ENCODE measurements around the gene TAF11L5.
"Not testable (repeated sequence)": the region's sequence is repeated elsewhere in the genome, so short reads cannot be mapped to it uniquely, and the experiment has no call there.

The TAF11L5 gene

GRCh38 chr5:17524935-17525334 is at the start of gene TAF11L5:
Gene TAF11L5, plus strand, starts transcription at chr5:17525235.
- not testable (repeated sequence) for DNase-seq

- no peak for DNase-seq
These were observed 48.0 kb upstream of the TAF11L5 start for GRCh38 chr5:17477043-17477442.

DNA sequence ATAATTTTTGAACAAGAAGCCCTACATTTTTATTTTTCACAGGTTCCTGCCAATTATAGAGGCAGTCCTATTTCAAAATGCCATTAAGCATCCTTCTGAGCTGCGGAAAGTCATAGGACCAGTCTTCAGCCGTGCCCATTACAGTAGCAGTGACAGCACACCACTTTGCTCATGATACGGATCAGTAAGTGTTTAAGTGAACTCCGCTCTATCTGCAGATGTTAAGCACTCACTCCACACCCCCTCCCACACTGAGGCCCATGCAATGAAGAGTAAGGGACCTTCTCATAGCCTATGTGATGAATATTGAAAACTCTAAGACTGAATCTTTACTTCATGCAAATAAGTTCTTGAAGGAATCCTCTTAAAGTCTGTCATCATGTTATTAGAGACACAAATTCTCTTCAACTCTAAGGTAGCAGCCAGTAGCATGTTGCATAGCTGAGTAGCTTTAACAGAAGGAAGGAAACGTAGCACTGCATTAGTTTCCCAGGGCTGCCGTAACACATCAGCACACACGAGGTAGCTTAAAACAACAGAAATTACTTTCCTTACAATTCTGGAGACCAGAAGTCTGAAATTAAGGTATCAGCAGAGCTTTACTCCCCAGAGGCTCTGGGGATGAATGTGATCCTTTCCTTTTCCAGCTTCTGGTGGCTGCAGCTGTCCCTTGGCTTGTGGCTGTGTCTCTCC is 47.3 kb upstream of the TAF11L5 start:
- DNase-seq = no peak

- no peak for DNase-seq
These were observed 43.7 kb upstream of the TAF11L5 start for GRCh38 chr5:17481378-17481777.

- DNase-seq = no peak
These were observed 42.2 kb upstream of the TAF11L5 start for GRCh38 chr5:17482790-17483189.

GRCh38 chr5:17486464-17487173 is 38.4 kb upstream of the TAF11L5 start:
- DNase-seq = not testable (repeated sequence)

GRCh38 chr5:17487174-17487512 is 37.9 kb upstream of the TAF11L5 start:
- no peak for DNase-seq

- DNase-seq = not testable (repeated sequence)
These were observed 33.8 kb upstream of the TAF11L5 start for GRCh38 chr5:17491257-17491656.

- no peak for DNase-seq
These were observed 32.3 kb upstream of the TAF11L5 start for GRCh38 chr5:17492770-17493169.

GRCh38 chr5:17497446-17497845 is 27.6 kb upstream of the TAF11L5 start:
- DNase-seq = no peak

DNA sequence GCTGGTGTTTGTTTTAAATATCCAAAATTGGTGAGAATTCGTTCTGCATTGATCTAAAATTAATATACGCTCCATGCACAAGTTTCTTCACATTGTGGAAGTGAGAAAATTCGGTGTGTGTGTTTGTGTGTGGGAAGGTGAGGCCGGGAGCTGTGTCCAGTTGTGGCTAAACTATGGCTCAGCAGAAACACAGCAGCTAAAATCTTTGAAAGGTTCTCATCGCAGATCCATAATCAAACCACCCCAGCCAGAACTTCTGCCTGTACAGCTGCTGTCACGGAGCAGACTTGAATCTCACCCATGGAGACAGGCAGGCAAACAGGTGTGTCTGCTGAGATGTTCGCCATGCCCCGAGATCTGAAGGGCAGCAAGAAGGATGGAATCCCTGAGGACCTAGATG is 27.1 kb upstream of the TAF11L5 start, which contains the start of gene TAF11L2:
TAF11L2 (plus strand) TSS at position 301 of the 400 bp plus-strand sequence.
- DNase-seq = not testable (repeated sequence)

DNA sequence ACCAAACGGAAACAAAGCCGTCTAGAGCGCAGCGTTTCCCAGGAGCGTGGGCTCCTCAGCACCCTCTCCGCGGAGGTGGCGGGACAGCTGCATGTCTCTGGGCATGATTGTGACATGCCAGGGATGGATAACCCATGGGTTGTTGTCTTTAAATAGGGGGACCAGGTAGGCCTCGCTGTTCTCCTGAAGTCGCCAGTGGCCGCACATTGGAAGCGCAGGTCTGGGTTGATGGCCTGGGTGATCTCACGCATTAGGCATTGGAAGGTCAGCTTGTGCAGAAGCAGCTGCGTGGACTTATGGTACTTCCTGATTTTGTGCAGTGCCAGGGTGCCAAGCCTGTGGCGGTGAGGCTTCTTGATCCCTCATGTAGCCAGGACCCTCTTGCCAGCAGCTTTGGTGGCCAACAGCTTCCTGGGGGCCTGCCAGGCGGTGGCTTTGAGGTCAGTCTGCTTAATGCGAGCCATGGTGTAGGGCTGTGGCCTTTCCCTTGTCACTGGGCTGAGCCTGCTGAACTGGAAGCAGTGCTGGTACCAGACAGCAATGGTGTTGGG is 13.2 kb upstream of the TAF11L5 start:
- no peak for DNase-seq

GRCh38 chr5:17517526-17517925 is 7.5 kb upstream of the TAF11L5 start:
- DNase-seq = not testable (repeated sequence)

DNA sequence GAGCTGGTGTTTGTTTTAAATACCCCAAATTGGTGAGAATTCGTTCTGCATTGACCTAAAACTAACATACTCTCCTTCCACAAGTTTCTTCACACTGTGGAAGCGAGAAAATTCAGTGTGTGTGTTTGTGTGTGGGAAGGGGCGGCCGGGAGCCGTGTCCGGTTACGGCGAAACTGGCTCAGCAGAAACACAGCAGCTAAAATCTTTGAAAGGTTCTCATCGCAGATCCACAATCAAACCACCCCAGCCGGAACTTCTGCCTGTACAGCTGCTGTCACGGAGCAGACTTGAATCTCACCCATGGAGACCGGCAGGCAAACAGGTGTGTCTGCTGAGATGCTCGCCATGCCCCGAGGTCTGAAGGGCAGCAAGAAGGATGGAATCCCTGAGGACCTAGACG is 7.0 kb upstream of the TAF11L5 start, which contains the start of gene TAF11L3:
TAF11L3 (plus strand) TSS at position 301 of the 400 bp plus-strand sequence.
- DNase-seq = not testable (repeated sequence)

DNA sequence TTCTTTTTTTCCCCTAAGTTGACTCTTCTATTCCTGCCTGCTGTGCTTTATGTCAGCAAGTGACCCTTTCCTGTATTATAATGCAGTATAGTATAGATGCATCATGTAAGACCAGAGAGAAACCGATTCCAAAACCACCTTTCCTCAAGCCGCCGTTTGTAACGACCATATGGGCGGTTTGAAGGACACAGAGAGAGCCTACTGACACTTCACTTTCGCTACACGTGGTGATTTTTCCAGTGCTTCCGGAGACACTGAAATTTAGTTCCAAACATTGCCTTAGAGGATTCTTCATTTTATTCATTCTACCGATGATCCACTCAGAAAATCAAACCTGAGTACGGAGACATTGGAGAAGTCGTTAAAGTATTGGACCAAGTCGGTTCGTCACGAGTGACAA is 5.5 kb upstream of the TAF11L5 start:
- DNase-seq = not testable (repeated sequence)

DNA sequence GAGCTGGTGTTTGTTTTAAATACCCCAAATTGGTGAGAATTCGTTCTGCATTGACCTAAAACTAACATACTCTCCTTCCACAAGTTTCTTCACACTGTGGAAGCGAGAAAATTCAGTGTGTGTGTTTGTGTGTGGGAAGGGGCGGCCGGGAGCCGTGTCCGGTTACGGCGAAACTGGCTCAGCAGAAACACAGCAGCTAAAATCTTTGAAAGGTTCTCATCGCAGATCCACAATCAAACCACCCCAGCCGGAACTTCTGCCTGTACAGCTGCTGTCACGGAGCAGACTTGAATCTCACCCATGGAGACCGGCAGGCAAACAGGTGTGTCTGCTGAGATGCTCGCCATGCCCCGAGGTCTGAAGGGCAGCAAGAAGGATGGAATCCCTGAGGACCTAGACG is 3.5 kb upstream of the TAF11L5 start, which contains the start of gene TAF11L4:
TAF11L4 (plus strand) TSS at position 301 of the 400 bp plus-strand sequence.
- DNase-seq = not testable (repeated sequence)

DNA sequence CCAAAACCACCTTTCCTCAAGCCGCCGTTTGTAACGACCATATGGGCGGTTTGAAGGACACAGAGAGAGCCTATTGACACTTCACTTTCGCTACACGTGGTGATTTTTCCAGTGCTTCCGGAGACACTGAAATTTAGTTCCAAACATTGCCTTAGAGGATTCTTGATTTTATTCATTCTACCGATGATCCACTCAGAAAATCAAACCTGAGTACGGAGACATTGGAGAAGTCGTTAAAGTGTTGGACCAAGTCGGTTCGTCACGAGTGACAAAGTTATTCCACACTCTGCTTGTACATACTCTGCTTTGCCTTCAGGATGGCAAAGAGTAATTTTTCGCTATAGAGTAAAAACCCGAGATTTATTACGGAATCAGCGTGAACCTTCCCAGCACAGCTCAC is 1.5 kb downstream of the TAF11L5 start:
- DNase-seq = not testable (repeated sequence)

DNA sequence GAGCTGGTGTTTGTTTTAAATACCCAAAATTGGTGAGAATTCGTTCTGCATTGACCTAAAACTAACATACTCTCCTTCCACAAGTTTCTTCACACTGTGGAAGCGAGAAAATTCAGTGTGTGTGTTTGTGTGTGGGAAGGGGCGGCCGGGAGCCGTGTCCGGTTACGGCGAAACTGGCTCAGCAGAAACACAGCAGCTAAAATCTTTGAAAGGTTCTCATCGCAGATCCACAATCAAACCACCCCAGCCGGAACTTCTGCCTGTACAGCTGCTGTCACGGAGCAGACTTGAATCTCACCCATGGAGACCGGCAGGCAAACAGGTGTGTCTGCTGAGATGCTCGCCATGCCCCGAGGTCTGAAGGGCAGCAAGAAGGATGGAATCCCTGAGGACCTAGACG is 3.3 kb downstream of the TAF11L5 start, which contains the start of gene TAF11L6:
TAF11L6 (plus strand) TSS at position 301 of the 400 bp plus-strand sequence.
- DNase-seq = not testable (repeated sequence)
